Measurements from ENCODE around the gene TRIM25.

GRCh38 chr17:56897646-56898424 is 16.0 kb downstream of the TRIM25 start:
- TF ChIP-seq, protein P1, sequence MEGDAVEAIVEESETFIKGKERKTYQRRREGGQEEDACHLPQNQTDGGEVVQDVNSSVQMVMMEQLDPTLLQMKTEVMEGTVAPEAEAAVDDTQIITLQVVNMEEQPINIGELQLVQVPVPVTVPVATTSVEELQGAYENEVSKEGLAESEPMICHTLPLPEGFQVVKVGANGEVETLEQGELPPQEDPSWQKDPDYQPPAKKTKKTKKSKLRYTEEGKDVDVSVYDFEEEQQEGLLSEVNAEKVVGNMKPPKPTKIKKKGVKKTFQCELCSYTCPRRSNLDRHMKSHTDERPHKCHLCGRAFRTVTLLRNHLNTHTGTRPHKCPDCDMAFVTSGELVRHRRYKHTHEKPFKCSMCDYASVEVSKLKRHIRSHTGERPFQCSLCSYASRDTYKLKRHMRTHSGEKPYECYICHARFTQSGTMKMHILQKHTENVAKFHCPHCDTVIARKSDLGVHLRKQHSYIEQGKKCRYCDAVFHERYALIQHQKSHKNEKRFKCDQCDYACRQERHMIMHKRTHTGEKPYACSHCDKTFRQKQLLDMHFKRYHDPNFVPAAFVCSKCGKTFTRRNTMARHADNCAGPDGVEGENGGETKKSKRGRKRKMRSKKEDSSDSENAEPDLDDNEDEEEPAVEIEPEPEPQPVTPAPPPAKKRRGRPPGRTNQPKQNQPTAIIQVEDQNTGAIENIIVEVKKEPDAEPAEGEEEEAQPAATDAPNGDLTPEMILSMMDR (IDR thresholded peaks at IDR 0.05): no peak
- TF ChIP-seq POLR2A (IDR thresholded peaks at IDR 0.05): no peak

All from adrenal gland (tissue), 5 donors.